HCT116 (cell line): Measurements from ENCODE around the gene PRM3. TPM values are rescaled to one million over a fixed set of nuclear protein-coding genes. Genes with fewer than 3 reads are reported as not detected.
"Not testable (repeated sequence)": the region's sequence is repeated elsewhere in the genome, so short reads cannot be mapped to it uniquely, and the experiment has no call there.

ENCODE experiments used
- ATAC-seq: fragments of 200-7000 bp; cut with Tn5 transposase; 2 replicates; pipeline ENCODE4 v1.9.1; 2020; ENCODE audit warnings: mild to moderate bottlenecking, moderate library complexity
- BruUV-seq: library from RNA; stranded (reverse); fragments of 400-500 nt; replicated peaks from 2 replicates; lab custom pipeline; 2021; lab: Mats Ljungman, UMichigan
- CTCF ChIA-PET: fragments of 300-600 bp; sonication (Branson Sonifier 250); formaldehyde crosslinking; loops from one replicate; lab custom pipeline; 2021; ENCODE audit warnings: antibody characterized with exemption; lab: Charles Lee
- POLR2A ChIA-PET: fragments of 300-600, 350-600 bp; sonication (Branson Sonifier 250); formaldehyde crosslinking; loops from one replicate; lab custom pipeline; 2021; ENCODE audit warnings: antibody characterized with exemption; lab: Charles Lee
- RAD21 ChIA-PET, 2 experiments: fragments of 300-600 bp; sonication (Branson Sonifier 250); formaldehyde crosslinking; loops; one replicate each; lab custom pipeline; 2023; ENCODE audit warnings: low total read pairs in 2 of 2; ENCODE audit not compliant: uncharacterized antibody in 2 of 2, unreplicated experiment in 2 of 2, low non-redundant PET in 1 of 2; lab: Charles Lee
- DNase-seq: peaks from one replicate; pipeline ENCODE4 v3.0.0-alpha.2; 2010; ENCODE audit warnings: low read depth, low spot score
- H2AFZ ChIP-seq: fragments of 200-600 bp; shearing (Covaris generic), sonication (generic); 2 replicates; pipeline ENCODE4 v1.6.1; 2017; ENCODE audit warnings: low read depth, mixed run types, mixed read lengths, antibody characterized with exemption, low read length; ENCODE audit not compliant: poor library complexity, severe bottlenecking
- H3K27ac ChIP-seq: 2 replicates; pipeline ENCODE4 v1.5.1; 2012; ENCODE audit warnings: low read depth, low read length
- H3K27me3 ChIP-seq: fragments of 200-600 bp; sonication (generic); 2 replicates; pipeline ENCODE4 v1.6.1; 2016; ENCODE audit warnings: mixed run types, low read length, mixed read lengths; ENCODE audit not compliant: insufficient read depth
- H3K36me3 ChIP-seq, 2 experiments: fragments of 200-500 bp in 1 of 2; fragments of 200-600 bp in 1 of 2; sonication (Bioruptor generic) in 1 of 2; sonication (generic) in 1 of 2; 2 replicates each; pipeline versions ENCODE4 v1.5.1 to v1.6.1; 2014 to 2016; ENCODE audit warnings: low read length in 2 of 2, inconsistent platforms in 1 of 2, mixed read lengths in 1 of 2, mixed run types in 1 of 2; ENCODE audit not compliant: insufficient read depth in 2 of 2, control insufficient read depth in 1 of 2
- H3K4me1 ChIP-seq, 2 experiments: fragments of 200-600 bp in 1 of 2; sonication (generic) in 1 of 2; 2 replicates each; pipeline versions ENCODE4 v1.5.1 to v1.6.1; 2012 to 2017; ENCODE audit warnings: low read length in 2 of 2, inconsistent platforms in 1 of 2, mild to moderate bottlenecking in 1 of 2, mixed read lengths in 1 of 2, mixed run types in 1 of 2, moderate library complexity in 1 of 2; ENCODE audit not compliant: insufficient read depth in 2 of 2, control insufficient read depth in 1 of 2
- H3K4me2 ChIP-seq: fragments of 200-600 bp; sonication (generic); 2 replicates; pipeline ENCODE4 v1.6.1; 2017; ENCODE audit warnings: mixed run types, low read length, mixed read lengths
- H3K4me3 ChIP-seq, 2 experiments: fragments of 200-600 bp in 1 of 2; sonication (generic) in 1 of 2; replicated peaks in 1 of 2; 2 replicates each; pipeline ENCODE4 v1.5.1; 2011 to 2016; ENCODE audit warnings: low read length in 2 of 2, control low read depth in 1 of 2, low read depth in 1 of 2, mild to moderate bottlenecking in 1 of 2, mixed read lengths in 1 of 2, mixed run types in 1 of 2
- H3K79me2 ChIP-seq: fragments of 200-600 bp; sonication (generic); 2 replicates; pipeline ENCODE4 v1.6.1; 2017; ENCODE audit warnings: mild to moderate bottlenecking, mixed run types, low read length, moderate library complexity, mixed read lengths; ENCODE audit not compliant: insufficient read depth
- H3K9ac ChIP-seq: fragments of 200-600 bp; sonication (generic); 2 replicates; pipeline ENCODE4 v1.6.1; 2016; ENCODE audit warnings: low read length, mixed read lengths
- H3K9me2 ChIP-seq: fragments of 200-600 bp; sonication (generic), shearing (Covaris generic); 2 replicates; pipeline ENCODE4 v1.6.1; 2017; ENCODE audit warnings: mixed run types, mild to moderate bottlenecking, moderate library complexity; ENCODE audit not compliant: insufficient read depth
- H3K9me3 ChIP-seq, 2 experiments: fragments of 200-500 bp in 1 of 2; fragments of 200-600 bp in 1 of 2; sonication (Bioruptor generic) in 1 of 2; sonication (generic) in 1 of 2; 2 replicates each; pipeline ENCODE4 v1.6.1; 2014 to 2017; ENCODE audit warnings: low read length in 2 of 2, mixed read lengths in 2 of 2, inconsistent platforms in 1 of 2, low read depth in 1 of 2, mild to moderate bottlenecking in 1 of 2, mixed run types in 1 of 2, moderate library complexity in 1 of 2; ENCODE audit not compliant: control insufficient read depth in 1 of 2, insufficient read depth in 1 of 2
- H4K20me1 ChIP-seq: fragments of 200-600 bp; sonication (generic), shearing (Covaris generic); 2 replicates; pipeline ENCODE4 v1.6.1; 2017; ENCODE audit warnings: mixed run types, mild to moderate bottlenecking, moderate library complexity; ENCODE audit not compliant: insufficient read depth
- ELF1 ChIP-seq: IDR thresholded peaks from 2 replicates; pipeline ENCODE4 v1.6.1; 2012; ENCODE audit warnings: low read depth, borderline replicate concordance
- FOSL1 ChIP-seq: IDR thresholded peaks from 2 replicates; pipeline ENCODE4 v1.6.1; 2012; ENCODE audit warnings: low read depth
- POLR2A ChIP-seq: IDR thresholded peaks from 2 replicates; pipeline ENCODE4 v1.7.0; 2011; ENCODE audit warnings: borderline replicate concordance; ENCODE audit not compliant: insufficient read depth, insufficient read length; ENCODE audit errors: extremely low read depth
- intact Hi-C: fragments of 100-400 bp; cut with micrococcal nuclease; formaldehyde crosslinking; loops from 2 replicates; pipeline ENCODE4 v1.10.0; 2022
- total RNA-seq: library from RNA; stranded (reverse); gene quantifications from one replicate; pipeline ENCODE4 v1.2.1, GENCODE V29; 2021; ENCODE audit not compliant: unreplicated experiment
- TF ChIP-seq, protein P1 (sequence below): IDR thresholded peaks from 2 replicates; pipeline ENCODE4 v1.6.1; 2011; ENCODE audit warnings: mild to moderate bottlenecking, low read length, moderate library complexity; ENCODE audit not compliant: insufficient replicate concordance; ENCODE audit errors: extremely low read depth

PRM3 gene
- total RNA-seq, 1 experiment from 2014 or later = not detected

DNA sequence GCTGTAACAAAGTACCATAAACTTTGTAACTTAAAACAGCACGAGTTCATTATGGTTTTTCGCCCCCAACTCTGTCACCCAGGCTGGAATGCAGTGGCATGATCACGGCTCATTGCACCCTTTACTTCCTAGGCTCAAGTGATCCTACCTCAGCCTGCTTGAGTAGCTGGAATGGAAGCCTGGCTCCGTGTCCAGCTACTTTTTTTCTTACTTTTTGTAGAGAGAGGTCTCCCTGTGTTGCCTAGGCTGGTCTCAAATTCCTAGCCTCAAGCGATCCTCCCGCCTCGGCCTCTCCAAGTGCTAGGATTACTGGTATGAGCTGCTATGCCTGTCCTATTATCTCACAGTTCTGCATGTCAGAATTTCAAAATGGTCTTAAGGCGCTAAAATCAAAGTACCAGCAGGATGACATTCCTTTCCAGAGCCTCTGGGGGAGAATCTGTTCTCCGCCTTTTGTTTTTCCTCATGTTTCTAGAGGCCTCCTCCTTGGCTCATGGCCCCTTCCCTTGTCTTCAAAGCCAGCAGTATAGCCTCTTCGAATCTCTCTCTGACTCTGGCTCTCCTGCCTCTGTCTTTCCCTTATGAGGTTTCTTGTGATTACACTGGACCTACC is 17.8 kb upstream of the PRM3 start:
- Histone ChIP-seq H3K27ac (no peak overlapping the region), H3K36me3 (no peaks in the 10 kb centered on the region), H3K4me2 (no peak overlapping the region), H2AFZ (no peak overlapping the region), H3K9me2 (no peaks in the 10 kb centered on the region), H3K79me2 (no peaks in the 10 kb centered on the region), H3K9me3 (no peaks in the 10 kb centered on the region), H3K4me3 (no peak overlapping the region), H3K4me1 (no peaks in the 10 kb centered on the region), H4K20me1 (no peaks in the 10 kb centered on the region), H3K27me3 (no peaks in the 10 kb centered on the region), H3K9ac (no peak overlapping the region)
- ATAC-seq (no peak), DNase-seq (no peak)
- no peak for TF ChIP-seq FOSL1
- TF ChIP-seq, protein P1, sequence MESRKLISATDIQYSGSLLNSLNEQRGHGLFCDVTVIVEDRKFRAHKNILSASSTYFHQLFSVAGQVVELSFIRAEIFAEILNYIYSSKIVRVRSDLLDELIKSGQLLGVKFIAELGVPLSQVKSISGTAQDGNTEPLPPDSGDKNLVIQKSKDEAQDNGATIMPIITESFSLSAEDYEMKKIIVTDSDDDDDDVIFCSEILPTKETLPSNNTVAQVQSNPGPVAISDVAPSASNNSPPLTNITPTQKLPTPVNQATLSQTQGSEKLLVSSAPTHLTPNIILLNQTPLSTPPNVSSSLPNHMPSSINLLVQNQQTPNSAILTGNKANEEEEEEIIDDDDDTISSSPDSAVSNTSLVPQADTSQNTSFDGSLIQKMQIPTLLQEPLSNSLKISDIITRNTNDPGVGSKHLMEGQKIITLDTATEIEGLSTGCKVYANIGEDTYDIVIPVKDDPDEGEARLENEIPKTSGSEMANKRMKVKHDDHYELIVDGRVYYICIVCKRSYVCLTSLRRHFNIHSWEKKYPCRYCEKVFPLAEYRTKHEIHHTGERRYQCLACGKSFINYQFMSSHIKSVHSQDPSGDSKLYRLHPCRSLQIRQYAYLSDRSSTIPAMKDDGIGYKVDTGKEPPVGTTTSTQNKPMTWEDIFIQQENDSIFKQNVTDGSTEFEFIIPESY = no peak
- intact Hi-C loops = no loop called here
- ChIA-PET POLR2A (no interaction called here), RAD21 (no interaction called here), CTCF (no interaction called here)
- BruUV-seq = no TSS peak

GRCh38 chr16:11290102-11290893 is 16.9 kb upstream of the PRM3 start:
- TF ChIP-seq POLR2A = no peak
- no peak for TF ChIP-seq ELF1
- TF ChIP-seq, protein P1 = no peak
- TF ChIP-seq, all 23 proteins: peak for 0
- no peak overlapping the region for H2AFZ ChIP-seq
- no peaks in the 10 kb centered on the region for H3K36me3 ChIP-seq
- H3K4me3 ChIP-seq = no peak overlapping the region
- ATAC-seq = no peak
- BruUV-seq = no TSS peak
- no peaks in the 10 kb centered on the region for H3K9me2 ChIP-seq
- ChIA-PET RAD21 (no interaction called here), POLR2A (no interaction called here), CTCF (no interaction called here)
- DNase-seq = no peak
- H3K9ac ChIP-seq = no peak overlapping the region
- H3K79me2 ChIP-seq = no peaks in the 10 kb centered on the region
- H3K27ac ChIP-seq = no peak overlapping the region
- no peaks in the 10 kb centered on the region for H3K4me1 ChIP-seq
- intact Hi-C loops = no loop called here
- H3K4me2 ChIP-seq = no peak overlapping the region
- H3K27me3 ChIP-seq = no peaks in the 10 kb centered on the region
- H4K20me1 ChIP-seq = no peaks in the 10 kb centered on the region
- no peaks in the 10 kb centered on the region for H3K9me3 ChIP-seq

- intact Hi-C loops, H2AFZ ChIP-seq, H3K27me3 ChIP-seq, H3K4me2 ChIP-seq, H3K4me3 ChIP-seq, H3K9me3 ChIP-seq, ATAC-seq, H3K9ac ChIP-seq, H3K27ac ChIP-seq, CTCF ChIA-PET, H4K20me1 ChIP-seq, DNase-seq, RAD21 ChIA-PET, H3K9me2 ChIP-seq, BruUV-seq, H3K4me1 ChIP-seq, POLR2A ChIA-PET, H3K36me3 ChIP-seq, H3K79me2 ChIP-seq: not testable (repeated sequence)
Observed at GRCh38 chr16:11289696-11290095, 16.3 kb upstream of the PRM3 start.
